GM19372 (cell line): Measurements from ENCODE around the gene FCGR3A.
"Not testable (repeated sequence)": the region's sequence is repeated elsewhere in the genome, so short reads cannot be mapped to it uniquely, and the experiment has no call there.

ENCODE experiments used
- ATAC-seq: cut with Tn5 transposase; IDR thresholded peaks from one replicate; pipeline ENCODE4 v1.9.1; 2021; ENCODE audit warnings: mild to moderate bottlenecking, low read depth, moderate library complexity; ENCODE audit not compliant: unreplicated experiment

The FCGR3A gene

GRCh38 chr1:161531986-161532643 is 17.5 kb downstream of the FCGR3A start:
- ATAC-seq = no peak

- ATAC-seq = peak; percentile 66
These were observed 18.7 kb downstream of the FCGR3A start for GRCh38 chr1:161530671-161531641.

- ATAC-seq = peak; percentile 28
These were observed 19.5 kb downstream of the FCGR3A start for GRCh38 chr1:161530158-161530557.

- not testable (repeated sequence) for ATAC-seq
These were observed 20.0 kb downstream of the FCGR3A start for GRCh38 chr1:161529463-161530104.

- not testable (repeated sequence) for ATAC-seq
These were observed 21.1 kb downstream of the FCGR3A start for GRCh38 chr1:161528550-161528949.

- not testable (repeated sequence) for ATAC-seq
These were observed 23.7 kb downstream of the FCGR3A start for GRCh38 chr1:161525918-161526317.

- ATAC-seq = not testable (repeated sequence)
These were observed 24.3 kb downstream of the FCGR3A start for GRCh38 chr1:161525321-161525720.

- ATAC-seq = peak; percentile 21
These were observed 24.8 kb downstream of the FCGR3A start for GRCh38 chr1:161524742-161525291.

DNA sequence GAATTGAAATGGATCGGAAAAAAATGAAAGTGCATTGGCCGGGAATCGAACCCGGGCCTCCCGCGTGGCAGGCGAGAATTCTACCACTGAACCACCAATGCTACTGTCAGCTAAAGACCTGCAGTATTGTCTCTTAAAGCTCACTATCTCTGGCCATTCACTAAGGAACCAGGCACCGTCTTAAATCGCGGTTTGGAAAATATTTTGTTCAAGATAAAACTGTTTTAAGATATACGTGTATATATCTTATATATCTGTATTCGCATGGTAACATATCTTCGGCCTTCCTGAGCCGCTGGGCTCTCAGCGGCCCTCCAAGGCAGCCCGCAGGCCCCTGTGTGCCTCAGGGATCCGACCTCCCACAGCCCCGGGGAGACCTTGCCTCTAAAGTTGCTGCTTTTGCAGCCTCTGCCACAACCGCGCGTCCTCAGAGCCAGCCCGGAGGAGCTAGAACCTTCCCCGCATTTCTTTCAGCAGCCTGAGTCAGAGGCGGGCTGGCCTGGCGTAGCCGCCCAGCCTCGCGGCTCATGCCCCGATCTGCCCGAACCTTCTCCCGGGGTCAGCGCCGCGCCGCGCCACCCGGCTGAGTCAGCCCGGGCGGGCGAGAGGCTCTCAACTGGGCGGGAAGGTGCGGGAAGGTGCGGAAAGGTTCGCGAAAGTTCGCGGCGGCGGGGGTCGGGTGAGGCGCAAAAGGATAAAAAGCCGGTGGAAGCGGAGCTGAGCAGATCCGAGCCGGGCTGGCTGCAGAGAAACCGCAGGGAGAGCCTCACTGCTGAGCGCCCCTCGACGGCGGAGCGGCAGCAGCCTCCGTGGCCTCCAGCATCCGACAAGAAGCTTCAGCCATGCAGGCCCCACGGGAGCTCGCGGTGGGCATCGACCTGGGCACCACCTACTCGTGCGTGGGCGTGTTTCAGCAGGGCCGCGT is 25.5 kb downstream of the FCGR3A start, which contains the start of gene HSPA6:
Gene HSPA6 (plus strand): TSS at position 724 of the 925 bp plus-strand sequence. CDS start 119 bp downstream, at position 843.
- ATAC-seq = peak; percentile 52

GRCh38 chr1:161523041-161523816 is 26.4 kb downstream of the FCGR3A start:
- ATAC-seq = peak; percentile 12

GRCh38 chr1:161513953-161514352 is 35.7 kb downstream of the FCGR3A start:
- not testable (repeated sequence) for ATAC-seq

DNA sequence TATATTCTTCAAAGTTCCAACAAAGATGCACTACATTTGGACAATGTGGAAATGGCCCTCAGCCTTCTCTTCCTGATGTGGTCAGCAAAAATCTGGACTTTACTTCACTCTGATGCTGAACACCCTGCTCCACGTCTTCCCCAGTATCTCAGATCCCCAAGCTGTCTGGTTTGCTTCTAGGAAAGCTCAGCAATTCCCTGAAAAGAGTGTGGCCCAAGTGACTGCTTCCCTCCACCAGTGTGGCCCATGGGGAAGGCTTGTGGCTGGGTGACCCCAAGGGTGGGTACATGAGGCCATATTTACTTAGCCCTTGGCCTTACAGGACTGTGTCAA is 36.2 kb downstream of the FCGR3A start:
- ATAC-seq = not testable (repeated sequence)

DNA sequence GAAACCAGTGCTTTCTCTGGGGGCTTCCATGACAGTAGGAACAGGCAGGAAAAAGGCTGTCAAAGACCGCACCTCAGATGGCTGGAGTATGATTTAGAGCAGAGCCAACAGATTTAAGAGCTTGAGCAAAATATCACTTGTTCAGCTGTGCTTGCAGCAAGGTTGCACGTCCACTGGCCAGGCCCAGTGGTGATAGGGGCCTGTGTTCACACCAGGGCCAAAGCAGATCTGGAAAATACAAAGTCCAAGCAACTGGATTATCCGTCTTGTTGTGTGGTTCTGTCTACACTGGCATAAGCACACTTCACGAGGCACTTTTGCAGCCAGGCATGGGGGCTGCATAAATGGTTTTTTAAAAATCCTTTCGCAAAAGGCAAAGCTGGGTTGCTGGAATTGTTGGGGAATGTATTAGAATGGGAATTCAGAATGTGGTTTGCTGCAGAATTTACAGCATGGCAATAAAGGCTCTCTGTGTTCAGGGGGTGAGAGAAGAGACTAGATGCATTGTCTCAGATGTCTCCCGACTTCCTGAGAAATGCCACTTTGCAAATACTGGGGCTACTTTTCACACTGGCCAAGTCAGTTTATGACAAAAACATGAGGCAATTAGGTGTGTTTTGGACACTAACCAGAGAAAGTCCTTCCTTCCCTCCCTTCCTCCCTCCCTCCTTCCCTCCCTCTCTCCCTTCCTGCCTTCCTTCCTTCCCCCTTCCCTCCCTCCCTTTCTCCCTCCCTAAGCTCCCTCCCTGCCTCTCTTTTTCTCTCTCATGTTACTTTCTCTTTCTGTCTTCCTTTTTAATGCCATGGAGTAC is 36.8 kb downstream of the FCGR3A start:
- ATAC-seq = not testable (repeated sequence)

DNA sequence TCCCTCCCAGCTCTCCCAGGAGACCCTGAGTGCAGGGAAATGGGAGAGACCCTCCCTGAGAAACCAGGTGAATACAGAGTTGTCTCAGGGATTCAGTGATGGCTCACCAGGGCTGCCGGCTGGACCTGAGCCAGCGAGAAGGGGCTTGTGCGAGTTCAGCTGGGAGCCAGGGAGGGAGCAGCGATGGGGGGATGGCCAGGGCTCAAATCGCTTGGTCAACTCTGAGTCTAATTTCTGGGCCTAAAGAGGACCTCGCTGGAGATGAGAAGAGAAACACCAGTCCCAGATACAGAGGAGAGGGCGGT is 37.9 kb downstream of the FCGR3A start:
- no peak for ATAC-seq

DNA sequence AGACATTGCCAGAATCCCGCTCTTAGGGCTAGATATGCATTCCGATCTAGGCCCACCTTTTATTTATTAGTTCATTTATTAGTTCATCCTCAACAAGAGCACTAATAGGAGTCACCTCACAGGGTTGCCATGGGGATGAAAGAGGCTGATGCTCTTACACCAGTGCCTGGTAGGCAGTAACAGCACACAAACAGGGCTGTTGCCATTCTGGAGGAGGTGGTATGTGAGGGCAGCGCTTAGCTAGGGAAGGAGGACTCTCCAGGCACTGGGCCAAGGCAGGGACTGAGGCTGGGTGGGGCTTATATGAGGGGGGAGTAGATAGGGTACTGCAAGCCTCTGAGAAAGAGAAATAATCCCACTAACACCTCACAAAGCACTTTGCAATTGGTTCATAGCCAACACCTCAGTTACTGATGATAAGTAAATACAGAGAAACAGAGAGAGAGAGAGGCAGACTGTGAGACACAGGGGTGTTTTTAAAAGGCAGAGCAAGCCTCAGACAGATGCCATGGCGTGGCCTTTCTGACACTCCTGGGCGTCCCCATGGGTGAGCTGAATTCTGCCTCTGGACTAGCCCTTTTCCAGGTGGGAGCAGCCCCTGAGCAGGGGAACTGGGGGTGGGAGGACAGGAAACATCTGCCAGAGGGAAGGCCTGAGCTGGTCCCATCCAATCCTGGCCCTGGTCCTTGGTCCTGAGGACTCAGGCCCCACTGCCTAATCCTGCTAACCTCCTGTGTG is 38.4 kb downstream of the FCGR3A start:
- ATAC-seq = no peak

GRCh38 chr1:161510477-161510876 is 39.1 kb downstream of the FCGR3A start:
- no peak for ATAC-seq

DNA sequence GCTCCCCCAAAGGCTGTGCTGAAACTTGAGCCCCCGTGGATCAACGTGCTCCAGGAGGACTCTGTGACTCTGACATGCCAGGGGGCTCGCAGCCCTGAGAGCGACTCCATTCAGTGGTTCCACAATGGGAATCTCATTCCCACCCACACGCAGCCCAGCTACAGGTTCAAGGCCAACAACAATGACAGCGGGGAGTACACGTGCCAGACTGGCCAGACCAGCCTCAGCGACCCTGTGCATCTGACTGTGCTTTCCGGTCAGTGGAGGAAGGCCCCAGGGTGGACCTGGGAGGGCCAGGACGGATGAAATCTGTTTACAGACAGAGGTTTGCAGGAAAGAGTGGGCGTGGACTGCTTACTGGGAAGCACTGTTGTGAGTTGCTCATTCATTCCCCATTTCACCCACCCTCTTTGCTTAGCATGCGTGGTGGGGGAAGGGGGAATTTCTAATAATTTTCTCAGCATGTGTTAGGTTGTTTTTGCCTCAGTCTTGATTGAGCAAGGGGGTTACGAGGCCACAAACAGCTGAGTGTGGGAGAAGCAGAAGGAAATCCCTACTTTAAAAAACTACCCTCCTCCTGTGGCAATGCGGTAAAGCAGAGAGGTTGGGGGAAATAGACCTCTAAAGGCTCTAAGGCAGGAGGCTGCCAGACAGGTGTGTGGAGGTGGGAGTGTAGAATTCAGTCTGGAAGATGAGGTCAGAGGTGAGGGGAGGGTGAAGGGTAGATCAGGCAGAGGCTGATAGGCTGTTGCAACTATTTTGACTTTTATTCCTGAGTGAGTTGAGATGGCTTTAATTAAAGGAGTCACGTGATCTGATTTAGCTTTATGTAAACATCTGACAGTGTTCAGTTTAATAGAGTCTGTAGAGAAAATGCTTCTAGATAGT is 43.0 kb downstream of the FCGR3A start:
- ATAC-seq = no peak
